Keratinocyte (primary cell): Measurements from ENCODE around the gene DNAH12. TPM values are rescaled to one million over a fixed set of nuclear protein-coding genes. Genes with fewer than 3 reads are reported as not detected.

ENCODE experiments used
- DNase-seq: peaks from one replicate; pipeline ENCODE4 v3.0.0-alpha.2; 2011; ENCODE audit warnings: low read depth, missing footprints, low spot score
- FAIRE-seq: peaks from 2 replicates; lab custom pipeline; 2011; peaks lifted over from hg19 to GRCh38; lab: Jason Lieb, UNC
- H2AFZ ChIP-seq: 2 replicates; pipeline ENCODE4 v1.6.0; 2012; ENCODE audit warnings: low read length, control low read depth, inconsistent platforms; ENCODE audit not compliant: control insufficient read depth
- H3K27ac ChIP-seq: 2 replicates; pipeline ENCODE4 v1.5.1; 2011; ENCODE audit warnings: low read length; ENCODE audit not compliant: control insufficient read depth, insufficient read depth
- H3K27me3 ChIP-seq: 3 replicates; pipeline ENCODE4 v1.6.0; 2011; ENCODE audit warnings: low read length; ENCODE audit not compliant: control insufficient read depth, insufficient read depth; ENCODE audit errors: extremely low read depth
- H3K36me3 ChIP-seq, 2 experiments: 2 replicates in 1 of 2; 3 replicates in 1 of 2; pipeline ENCODE4 v1.5.1; 2011; ENCODE audit warnings: low read length in 2 of 2, mild to moderate bottlenecking in 1 of 2; ENCODE audit not compliant: control insufficient read depth in 2 of 2, insufficient read depth in 2 of 2; ENCODE audit errors: extremely low read depth in 1 of 2
- H3K4me1 ChIP-seq: 3 replicates; pipeline ENCODE4 v1.5.1; 2011; ENCODE audit warnings: low read length; ENCODE audit not compliant: control insufficient read depth, insufficient read depth; ENCODE audit errors: extremely low read depth
- H3K4me2 ChIP-seq: 3 replicates; pipeline ENCODE4 v1.6.0; 2011; ENCODE audit warnings: low read depth, low read length; ENCODE audit not compliant: control insufficient read depth, insufficient read depth; ENCODE audit errors: extremely low read depth
- H3K4me3 ChIP-seq, 3 experiments: fragments of 200-600 bp in 1 of 3; sonication (generic) in 1 of 3; 2 replicates in 2 of 3; 3 replicates in 1 of 3; pipeline ENCODE4 v1.5.1; 2011 to 2016; ENCODE audit warnings: low read length in 3 of 3, mild to moderate bottlenecking in 3 of 3, control low read depth in 2 of 3, inconsistent platforms in 1 of 3, low read depth in 1 of 3, mixed read lengths in 1 of 3, mixed run types in 1 of 3, moderate library complexity in 1 of 3; ENCODE audit not compliant: control insufficient read depth in 2 of 3, insufficient read depth in 2 of 3; ENCODE audit errors: extremely low read depth in 1 of 3
- H3K79me2 ChIP-seq: 2 replicates; pipeline ENCODE4 v1.6.0; 2012; ENCODE audit warnings: low read length; ENCODE audit not compliant: control insufficient read depth, insufficient read depth
- H3K9ac ChIP-seq: 3 replicates; pipeline ENCODE4 v1.6.0; 2011; ENCODE audit warnings: low read length; ENCODE audit not compliant: control insufficient read depth, insufficient read depth; ENCODE audit errors: extremely low read depth
- H3K9me1 ChIP-seq: 3 replicates; pipeline ENCODE4 v1.6.0; 2011; ENCODE audit warnings: low read length; ENCODE audit not compliant: control insufficient read depth, insufficient read depth; ENCODE audit errors: extremely low read depth
- H3K9me3 ChIP-seq: 2 replicates; pipeline ENCODE4 v1.5.1; 2012; ENCODE audit warnings: low read depth, low read length; ENCODE audit not compliant: control insufficient read depth
- H4K20me1 ChIP-seq: 3 replicates; pipeline ENCODE4 v1.6.0; 2011; ENCODE audit warnings: low read length; ENCODE audit not compliant: control insufficient read depth, insufficient read depth; ENCODE audit errors: extremely low read depth
- EZH2 ChIP-seq: IDR thresholded peaks from one replicate; pipeline ENCODE4 v1.6.1; 2012; ENCODE audit warnings: inconsistent platforms, mild to moderate bottlenecking, low read length, moderate library complexity
- dilution Hi-C: fragments of 300-500 bp; cut with MboI; formaldehyde crosslinking; loops from one replicate; pipeline ENCODE4 v1.7.0; 2020; ENCODE audit warnings: low sequenced_read_pairs; ENCODE audit not compliant: extremely low pct_ligation_motif_present
- polyA plus RNA-seq, 5 experiments: library from polyadenylated mRNA; depleted of rRNA in 3 of 5; stranded (reverse) in 3 of 5; stranded (forward) in 1 of 5; unstranded in 1 of 5; fragments of >200 nt; gene quantifications; 1 replicate in 1 of 5; 2 replicates in 3 of 5; 3 replicates in 1 of 5; pipeline versions ENCODE4 v1.2.1 to v1.2.3, GENCODE V29; 2011 to 2012; ENCODE audit warnings: missing spikeins in 2 of 5, low read depth in 1 of 5, low replicate concordance in 1 of 5
- TF ChIP-seq, protein P1 (sequence below), 3 experiments: IDR thresholded peaks in 1 of 3; conservative IDR thresholded peaks in 1 of 3; optimal IDR thresholded peaks in 1 of 3; 2 replicates in 2 of 3; 3 replicates in 1 of 3; pipeline versions ENCODE3 to v1.5.1; 2011; ENCODE audit warnings: low read length in 3 of 3, mild to moderate bottlenecking in 3 of 3, moderate library complexity in 2 of 3, control low read depth in 1 of 3, inconsistent platforms in 1 of 3; ENCODE audit not compliant: insufficient read depth in 2 of 3; ENCODE audit errors: extremely low read depth in 1 of 3

Gene DNAH12
- polyA plus RNA-seq, 1 donor (not counting 4 experiments of a cell fraction or from before 2014, with no cell fraction given), result not detected

DNA sequence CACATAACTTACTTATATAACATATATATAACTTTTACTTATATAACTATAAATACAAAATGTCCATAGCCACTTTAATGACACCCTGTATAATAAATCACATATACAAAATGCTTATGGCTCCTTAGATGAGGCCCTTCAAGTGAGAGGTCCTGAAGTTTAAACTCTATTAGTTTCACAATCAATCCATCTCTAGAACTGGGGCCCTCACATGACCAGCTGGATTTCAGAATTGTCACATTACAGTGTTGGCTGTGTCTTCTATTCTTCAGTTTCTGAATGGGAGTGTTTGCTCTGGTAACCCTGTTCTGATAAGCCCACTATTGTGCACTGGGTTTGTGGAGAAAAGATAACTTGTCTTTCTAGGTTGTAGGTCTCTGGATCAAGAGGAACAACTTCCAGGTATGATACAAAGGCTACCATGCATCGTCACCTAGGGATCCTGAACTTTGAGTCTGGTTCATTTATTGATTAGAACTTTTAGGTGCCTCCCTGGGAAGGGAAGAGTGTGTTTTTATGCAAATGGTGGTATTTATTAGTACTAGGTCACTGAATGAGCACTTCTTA, 107.9 kb downstream of the DNAH12 start:
- Histone ChIP-seq H3K36me3 (no peaks in the 10 kb centered on the region), H3K9me3 (no peaks in the 10 kb centered on the region), H3K4me1 (no peaks in the 10 kb centered on the region), H3K9me1 (no peaks in the 10 kb centered on the region), H3K79me2 (no peaks in the 10 kb centered on the region), H3K4me2 (no peak overlapping the region), H4K20me1 (no peaks in the 10 kb centered on the region), H3K9ac (no peak overlapping the region), H3K4me3 (no peak overlapping the region), H2AFZ (no peak overlapping the region), H3K27me3 (no peaks in the 10 kb centered on the region), H3K27ac (no peak overlapping the region)
- TF ChIP-seq, protein P1, sequence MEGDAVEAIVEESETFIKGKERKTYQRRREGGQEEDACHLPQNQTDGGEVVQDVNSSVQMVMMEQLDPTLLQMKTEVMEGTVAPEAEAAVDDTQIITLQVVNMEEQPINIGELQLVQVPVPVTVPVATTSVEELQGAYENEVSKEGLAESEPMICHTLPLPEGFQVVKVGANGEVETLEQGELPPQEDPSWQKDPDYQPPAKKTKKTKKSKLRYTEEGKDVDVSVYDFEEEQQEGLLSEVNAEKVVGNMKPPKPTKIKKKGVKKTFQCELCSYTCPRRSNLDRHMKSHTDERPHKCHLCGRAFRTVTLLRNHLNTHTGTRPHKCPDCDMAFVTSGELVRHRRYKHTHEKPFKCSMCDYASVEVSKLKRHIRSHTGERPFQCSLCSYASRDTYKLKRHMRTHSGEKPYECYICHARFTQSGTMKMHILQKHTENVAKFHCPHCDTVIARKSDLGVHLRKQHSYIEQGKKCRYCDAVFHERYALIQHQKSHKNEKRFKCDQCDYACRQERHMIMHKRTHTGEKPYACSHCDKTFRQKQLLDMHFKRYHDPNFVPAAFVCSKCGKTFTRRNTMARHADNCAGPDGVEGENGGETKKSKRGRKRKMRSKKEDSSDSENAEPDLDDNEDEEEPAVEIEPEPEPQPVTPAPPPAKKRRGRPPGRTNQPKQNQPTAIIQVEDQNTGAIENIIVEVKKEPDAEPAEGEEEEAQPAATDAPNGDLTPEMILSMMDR (optimal IDR thresholded peaks at IDR 0.05 in 1 of 3, IDR thresholded peaks at IDR 0.05 in 1 of 3, conservative IDR thresholded peaks at IDR 0.05 in 1 of 3; ENCODE audit: extremely low read depth in 1 of 3, insufficient read depth in 2 of 3, low read length in 3 of 3), result no peak
- TF ChIP-seq EZH2, result no peak
- DNase-seq (no peak), FAIRE-seq (no peak)
- dilution Hi-C loops, result no loop called here

DNA sequence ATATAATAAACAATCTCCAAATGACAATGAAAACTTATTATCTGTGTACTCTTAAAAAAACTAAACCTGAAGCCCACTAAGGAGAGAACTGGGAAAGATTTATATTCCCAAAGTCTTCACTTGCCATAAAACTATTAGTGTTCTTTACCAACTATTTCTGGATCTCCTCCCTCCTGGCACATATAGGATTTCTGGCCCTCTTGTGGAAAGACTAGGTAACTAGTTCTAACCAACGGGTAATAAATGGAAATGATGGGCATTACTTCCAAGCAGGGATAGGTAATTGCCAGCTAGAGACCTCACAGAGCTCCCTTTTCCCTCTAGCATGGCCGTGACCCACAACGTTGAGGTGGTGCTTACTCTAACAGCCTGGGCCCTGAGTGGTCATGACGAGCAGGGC, 110.1 kb downstream of the DNAH12 start:
- Histone ChIP-seq H3K9me1 (no peaks in the 10 kb centered on the region), H4K20me1 (no peaks in the 10 kb centered on the region), H3K36me3 (no peaks in the 10 kb centered on the region), H3K4me1 (no peaks in the 10 kb centered on the region), H3K4me2 (no peak overlapping the region), H3K9me3 (no peaks in the 10 kb centered on the region), H3K79me2 (no peaks in the 10 kb centered on the region), H3K4me3 (no peak overlapping the region), H2AFZ (no peak overlapping the region), H3K27me3 (no peaks in the 10 kb centered on the region), H3K9ac (no peak overlapping the region), H3K27ac (no peak overlapping the region)
- TF ChIP-seq, protein P1 (optimal IDR thresholded peaks at IDR 0.05 in 1 of 3, IDR thresholded peaks at IDR 0.05 in 1 of 3, conservative IDR thresholded peaks at IDR 0.05 in 1 of 3; ENCODE audit: extremely low read depth in 1 of 3, insufficient read depth in 2 of 3, low read length in 3 of 3), result peak; percentile 27 to 54 (median 54)
- TF ChIP-seq EZH2, result no peak
- peak; percentile 34 for FAIRE-seq
- dilution Hi-C loops, result no loop called here
- DNase-seq, result no peak
